A673 (cell line): Measurements from ENCODE around the gene ANK2. TPM values are rescaled to one million over a fixed set of nuclear protein-coding genes. Genes with fewer than 3 reads are reported as not detected.
A peak's percentile ranks its signal among the peaks of the same experiment; 100 is the strongest.

ENCODE experiments used
- BruUV-seq: library from RNA; stranded (reverse); fragments of 400-500 nt; replicated peaks from 2 replicates; lab custom pipeline; 2021; lab: Mats Ljungman, UMichigan
- CTCF ChIA-PET: fragments of 300-600 bp; sonication (Branson Sonifier 250); formaldehyde crosslinking; loops from one replicate; lab custom pipeline; 2022; ENCODE audit warnings: antibody characterized with exemption; lab: Charles Lee
- POLR2A ChIA-PET: fragments of 300-600 bp; sonication (Branson Sonifier 250); formaldehyde crosslinking; loops from one replicate; lab custom pipeline; 2022; ENCODE audit warnings: antibody characterized with exemption; ENCODE audit not compliant: low non-redundant PET; lab: Charles Lee
- DNase-seq: peaks from one replicate; pipeline ENCODE4 v3.0.0-alpha.2; 2015; ENCODE audit warnings: low spot score
- H3K27ac ChIP-seq: fragments of 200-600 bp; sonication (generic); 2 replicates; pipeline ENCODE4 v1.5.1; 2016; ENCODE audit warnings: mixed run types, low read depth, mild to moderate bottlenecking, mixed read lengths, antibody characterized with exemption, low read length; ENCODE audit not compliant: poor library complexity, severe bottlenecking
- H3K27me3 ChIP-seq: fragments of 200-600 bp; sonication (generic); replicated peaks from 2 replicates; pipeline ENCODE4 v1.6.1; 2017; ENCODE audit warnings: mixed run types, low read depth, mild to moderate bottlenecking, mixed read lengths, antibody characterized with exemption, low read length; ENCODE audit not compliant: insufficient read depth, poor library complexity
- H3K36me3 ChIP-seq: fragments of 200-600 bp; sonication (generic); 2 replicates; pipeline ENCODE4 v1.6.1; 2016; ENCODE audit warnings: mixed run types, mild to moderate bottlenecking, mixed read lengths, antibody characterized with exemption, low read length; ENCODE audit not compliant: insufficient read depth, poor library complexity, severe bottlenecking
- H3K4me1 ChIP-seq: fragments of 200-600 bp; sonication (generic); 2 replicates; pipeline ENCODE4 v1.6.1; 2017; ENCODE audit warnings: mixed run types, mild to moderate bottlenecking, mixed read lengths, antibody characterized with exemption, low read length; ENCODE audit not compliant: insufficient read depth, poor library complexity, severe bottlenecking
- H3K4me3 ChIP-seq: fragments of 200-600 bp; sonication (generic); 2 replicates; pipeline ENCODE4 v1.5.1; 2016; ENCODE audit warnings: low read depth, mixed run types, mild to moderate bottlenecking, mixed read lengths, low read length; ENCODE audit not compliant: poor library complexity, severe bottlenecking
- H3K9me3 ChIP-seq: fragments of 200-600 bp; sonication (generic); 2 replicates; pipeline ENCODE4 v1.6.1; 2016; ENCODE audit warnings: mixed run types, low read depth, mild to moderate bottlenecking, mixed read lengths, antibody characterized with exemption, low read length; ENCODE audit not compliant: poor library complexity, severe bottlenecking
- EZH2 ChIP-seq: fragments of 200-600 bp; sonication (generic); IDR thresholded peaks from 2 replicates; pipeline ENCODE4 v1.6.1; 2017; ENCODE audit warnings: borderline replicate concordance, low read depth, mild to moderate bottlenecking, mixed read lengths, antibody characterized with exemption, low read length; ENCODE audit not compliant: poor library complexity, severe bottlenecking
- intact Hi-C: fragments of 100-400 bp; cut with micrococcal nuclease; formaldehyde crosslinking; loops from one replicate; pipeline ENCODE4 v1.10.0; 2022; ENCODE audit not compliant: unreplicated experiment
- total RNA-seq: library from RNA; stranded (reverse); gene quantifications from 2 replicates; pipeline ENCODE4 v1.2.3, GENCODE V29; 2021
- TF ChIP-seq, protein P1 (sequence below): fragments of 300-800, 200-600 bp; sonication (generic); conservative IDR thresholded peaks from 2 replicates; pipeline ENCODE4 v1.5.1; 2017; ENCODE audit warnings: low read depth, mild to moderate bottlenecking, antibody characterized with exemption, low read length, moderate library complexity, mixed read lengths

Gene ANK2
- total RNA-seq, 1 experiment from 2014 or later = 12.7 TPM

DNA sequence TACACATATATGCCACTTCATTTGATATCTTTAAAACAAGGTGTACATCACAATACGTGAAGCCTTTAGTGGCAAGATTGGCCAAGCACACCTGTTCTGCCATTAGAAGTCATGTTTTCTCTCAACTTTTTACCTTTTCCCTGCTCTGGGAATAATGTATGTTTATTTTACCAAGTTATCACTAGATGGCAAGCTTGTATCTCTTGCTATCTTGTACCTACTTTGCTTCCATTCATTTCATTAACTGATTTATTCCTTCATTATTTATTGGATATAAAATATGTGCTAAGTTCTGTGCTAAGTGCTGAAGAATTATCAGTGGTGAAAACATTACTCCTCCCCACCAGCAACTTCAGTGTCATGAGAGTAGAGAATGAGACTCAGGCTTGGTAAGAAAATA lies 245.5 kb downstream of the ANK2 start:
- no peaks in the 10 kb centered on the region for H3K36me3 ChIP-seq
- DNase-seq = no peak
- no TSS peak for BruUV-seq
- ChIA-PET CTCF (no interaction called here), POLR2A (no interaction called here)
- peaks cover 32% of the 10 kb centered on the region for H3K4me1 ChIP-seq
- H3K27ac ChIP-seq = no peak overlapping the region
- TF ChIP-seq, protein P1, sequence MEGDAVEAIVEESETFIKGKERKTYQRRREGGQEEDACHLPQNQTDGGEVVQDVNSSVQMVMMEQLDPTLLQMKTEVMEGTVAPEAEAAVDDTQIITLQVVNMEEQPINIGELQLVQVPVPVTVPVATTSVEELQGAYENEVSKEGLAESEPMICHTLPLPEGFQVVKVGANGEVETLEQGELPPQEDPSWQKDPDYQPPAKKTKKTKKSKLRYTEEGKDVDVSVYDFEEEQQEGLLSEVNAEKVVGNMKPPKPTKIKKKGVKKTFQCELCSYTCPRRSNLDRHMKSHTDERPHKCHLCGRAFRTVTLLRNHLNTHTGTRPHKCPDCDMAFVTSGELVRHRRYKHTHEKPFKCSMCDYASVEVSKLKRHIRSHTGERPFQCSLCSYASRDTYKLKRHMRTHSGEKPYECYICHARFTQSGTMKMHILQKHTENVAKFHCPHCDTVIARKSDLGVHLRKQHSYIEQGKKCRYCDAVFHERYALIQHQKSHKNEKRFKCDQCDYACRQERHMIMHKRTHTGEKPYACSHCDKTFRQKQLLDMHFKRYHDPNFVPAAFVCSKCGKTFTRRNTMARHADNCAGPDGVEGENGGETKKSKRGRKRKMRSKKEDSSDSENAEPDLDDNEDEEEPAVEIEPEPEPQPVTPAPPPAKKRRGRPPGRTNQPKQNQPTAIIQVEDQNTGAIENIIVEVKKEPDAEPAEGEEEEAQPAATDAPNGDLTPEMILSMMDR = peak; percentile 43; the same call in 1 of the 2 replicates
- no peak for TF ChIP-seq EZH2
- H3K9me3 ChIP-seq = no peaks in the 10 kb centered on the region
- intact Hi-C loops = loop anchor here (2.0 kb wide), 1 partner anchor 466 kb away; the partner anchor contains the start of gene CAMK2D
- no peaks in the 10 kb centered on the region for H3K27me3 ChIP-seq
- no peak overlapping the region for H3K4me3 ChIP-seq

DNA sequence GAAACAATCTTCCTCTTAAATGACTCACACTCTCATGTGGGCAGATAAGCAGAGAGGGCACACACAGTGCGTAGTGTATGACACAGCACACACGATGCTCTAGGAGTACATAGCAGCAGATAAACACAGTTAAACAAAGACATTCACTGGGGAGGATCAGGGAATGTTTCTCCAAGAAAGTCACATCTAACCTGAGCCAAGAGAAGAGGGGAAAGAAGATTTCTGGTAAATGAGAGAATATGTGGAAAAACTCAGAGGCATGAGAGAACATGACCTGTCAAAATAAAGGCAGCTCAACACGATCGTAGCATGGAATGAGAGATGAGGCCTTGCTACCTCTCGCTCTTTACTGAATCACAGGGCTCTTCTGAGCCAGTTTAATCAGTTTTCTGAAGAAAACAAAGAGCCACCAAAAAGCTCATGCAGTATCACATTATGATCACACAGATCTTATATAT lies 251.0 kb downstream of the ANK2 start:
- BruUV-seq = no TSS peak
- DNase-seq = no peak
- TF ChIP-seq, protein P1 = no peak
- TF ChIP-seq EZH2 = no peak
- no peaks in the 10 kb centered on the region for H3K9me3 ChIP-seq
- intact Hi-C loops = loop anchor here (5.0 kb wide), 1 partner anchor 82 kb away; no protein-coding TSS in a partner anchor
- peak overlapping the region; percentile 23 for H3K27ac ChIP-seq
- ChIA-PET CTCF (no interaction called here), POLR2A (no interaction called here)
- H3K4me1 ChIP-seq = peaks cover 39% of the 10 kb centered on the region
- no peak overlapping the region for H3K4me3 ChIP-seq
- H3K27me3 ChIP-seq = no peaks in the 10 kb centered on the region
- no peaks in the 10 kb centered on the region for H3K36me3 ChIP-seq

DNA sequence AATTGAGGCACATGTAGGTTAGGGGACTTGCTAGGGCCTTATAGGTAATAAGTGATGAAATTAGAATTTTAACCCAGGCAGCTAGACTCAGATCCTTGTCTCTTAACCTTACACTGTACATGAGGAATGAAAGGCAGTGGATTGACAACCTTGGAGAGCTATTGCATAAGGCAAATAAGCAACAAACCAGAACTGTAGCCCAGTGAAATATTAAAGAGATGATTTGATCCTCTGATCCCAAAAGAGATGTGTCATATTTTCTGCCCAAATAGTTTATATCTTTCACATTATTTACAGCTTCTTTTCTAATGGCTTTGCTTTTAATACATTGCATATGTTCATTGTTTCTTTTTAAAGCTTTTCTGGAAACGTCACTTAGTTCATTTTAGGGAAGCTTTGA lies 252.6 kb downstream of the ANK2 start:
- no peak for TF ChIP-seq EZH2
- TF ChIP-seq, protein P1 = no peak
- no peaks in the 10 kb centered on the region for H3K27me3 ChIP-seq
- POLR2A ChIA-PET = no interaction called here
- no peak overlapping the region for H3K4me3 ChIP-seq
- BruUV-seq = no TSS peak
- no peak for DNase-seq
- H3K4me1 ChIP-seq = peaks cover 24% of the 10 kb centered on the region
- no peak overlapping the region for H3K27ac ChIP-seq
- intact Hi-C loops = loop anchor here (5.0 kb wide), 1 partner anchor 80 kb away; no protein-coding TSS in a partner anchor
- CTCF ChIA-PET = interaction anchor here (1.4 kb wide), 1 partner anchor 24 kb away, joined by 4 read pairs; no protein-coding TSS in a partner anchor
- no peaks in the 10 kb centered on the region for H3K36me3 ChIP-seq
- H3K9me3 ChIP-seq = no peaks in the 10 kb centered on the region
